ENCODE results near the gene ALLC. TPM values are rescaled to one million over a fixed set of nuclear protein-coding genes. Genes with fewer than 3 reads are reported as not detected.

ALLC gene
- total RNA-seq, 1 experiment from 2014 or later: not detected

GRCh38 chr2:3677436-3677835 is 19.4 kb downstream of the ALLC start:
- DNase-seq (ENCODE audit: low spot score): no peak

GRCh38 chr2:3678212-3678611 is 20.2 kb downstream of the ALLC start:
- DNase-seq (ENCODE audit: low spot score): no peak

- DNase-seq (ENCODE audit: low spot score): no peak
Observed at GRCh38 chr2:3679180-3679579, 21.2 kb downstream of the ALLC start.

- DNase-seq (ENCODE audit: low spot score): no peak
Observed at GRCh38 chr2:3679616-3680393, 21.8 kb downstream of the ALLC start.

GRCh38 chr2:3680548-3681345 is 22.7 kb downstream of the ALLC start:
- no peak for DNase-seq (ENCODE audit: low spot score)

GRCh38 chr2:3681625-3682024 is 23.6 kb downstream of the ALLC start:
- DNase-seq (ENCODE audit: low spot score): no peak

GRCh38 chr2:3682811-3683210 is 24.8 kb downstream of the ALLC start:
- DNase-seq (ENCODE audit: low spot score): no peak

- peak; percentile 66 for DNase-seq (ENCODE audit: low spot score)
Observed at GRCh38 chr2:3683748-3684454, 25.9 kb downstream of the ALLC start.

GRCh38 chr2:3689998-3690748 is 32.2 kb downstream of the ALLC start:
- DNase-seq (ENCODE audit: low spot score): no peak

GRCh38 chr2:3692375-3692774 is 34.4 kb downstream of the ALLC start:
- peak; percentile 36 for DNase-seq (ENCODE audit: low spot score)

- DNase-seq (ENCODE audit: low spot score): no peak
Observed at GRCh38 chr2:3696545-3696944, 38.5 kb downstream of the ALLC start.

GRCh38 chr2:3701071-3701470 is 43.1 kb downstream of the ALLC start:
- no peak for DNase-seq (ENCODE audit: low spot score)

GRCh38 chr2:3703236-3703756 is 45.3 kb downstream of the ALLC start, which contains the start of gene DCDC2C:
Gene DCDC2C (plus strand): TSS chr2:3703575. CDS start chr2:3703752, 177 bp downstream.
- no peak for DNase-seq (ENCODE audit: low spot score)

- DNase-seq (ENCODE audit: low spot score): no peak
Observed at GRCh38 chr2:3703757-3704355, 45.9 kb downstream of the ALLC start.

- DNase-seq (ENCODE audit: low spot score): no peak
Observed at GRCh38 chr2:3704692-3705091, 46.7 kb downstream of the ALLC start.

GRCh38 chr2:3705782-3706181 is 47.8 kb downstream of the ALLC start:
- DNase-seq (ENCODE audit: low spot score): no peak

- no peak for DNase-seq (ENCODE audit: low spot score)
Observed at GRCh38 chr2:3706892-3707291, 48.9 kb downstream of the ALLC start.

- DNase-seq (ENCODE audit: low spot score): no peak
Observed at GRCh38 chr2:3708576-3708975, 50.6 kb downstream of the ALLC start.

- DNase-seq (ENCODE audit: low spot score): no peak
Observed at GRCh38 chr2:3709225-3709624, 51.2 kb downstream of the ALLC start.

GRCh38 chr2:3712424-3712823 is 54.4 kb downstream of the ALLC start:
- DNase-seq (ENCODE audit: low spot score): no peak
